Esophagus squamous epithelium (tissue), 4 donors: ENCODE measurements around the gene TRPM6.

Source experiments
- CTCF ChIP-seq, 6 experiments: fragments of 450-650 bp in 4 of 6; fragments of 200-600 bp in 2 of 6; sonication (generic) in 2 of 6; IDR thresholded peaks; one replicate each; pipeline ENCODE4 v1.5.1; 2016 to 2019; ENCODE audit warnings: antibody characterized with exemption in 6 of 6, mild to moderate bottlenecking in 4 of 6, moderate library complexity in 4 of 6
- POLR2A ChIP-seq, 4 donors: fragments of 450-650 bp; IDR thresholded peaks; one replicate each; pipeline ENCODE4 v1.6.1; 2017; ENCODE audit warnings: antibody characterized with exemption in 4 of 4, mild to moderate bottlenecking in 4 of 4, moderate library complexity in 3 of 4

GRCh38 chr9:74771672-74772071 lies 116.0 kb downstream of the TRPM6 start:
- no peak for TF ChIP-seq CTCF (IDR thresholded peaks at IDR 0.05)
- no peak for TF ChIP-seq POLR2A (IDR thresholded peaks at IDR 0.05)
